ENCODE data around the gene PRG2. TPM values are rescaled to one million over a fixed set of nuclear protein-coding genes. Genes with fewer than 3 reads are reported as not detected.

PRG2 gene
- total RNA-seq, 1 donor from 2014 or later: not detected

GRCh38 chr11:57394203-57394965, 3.9 kb upstream of the PRG2 start:
- TF ChIP-seq, protein P1, sequence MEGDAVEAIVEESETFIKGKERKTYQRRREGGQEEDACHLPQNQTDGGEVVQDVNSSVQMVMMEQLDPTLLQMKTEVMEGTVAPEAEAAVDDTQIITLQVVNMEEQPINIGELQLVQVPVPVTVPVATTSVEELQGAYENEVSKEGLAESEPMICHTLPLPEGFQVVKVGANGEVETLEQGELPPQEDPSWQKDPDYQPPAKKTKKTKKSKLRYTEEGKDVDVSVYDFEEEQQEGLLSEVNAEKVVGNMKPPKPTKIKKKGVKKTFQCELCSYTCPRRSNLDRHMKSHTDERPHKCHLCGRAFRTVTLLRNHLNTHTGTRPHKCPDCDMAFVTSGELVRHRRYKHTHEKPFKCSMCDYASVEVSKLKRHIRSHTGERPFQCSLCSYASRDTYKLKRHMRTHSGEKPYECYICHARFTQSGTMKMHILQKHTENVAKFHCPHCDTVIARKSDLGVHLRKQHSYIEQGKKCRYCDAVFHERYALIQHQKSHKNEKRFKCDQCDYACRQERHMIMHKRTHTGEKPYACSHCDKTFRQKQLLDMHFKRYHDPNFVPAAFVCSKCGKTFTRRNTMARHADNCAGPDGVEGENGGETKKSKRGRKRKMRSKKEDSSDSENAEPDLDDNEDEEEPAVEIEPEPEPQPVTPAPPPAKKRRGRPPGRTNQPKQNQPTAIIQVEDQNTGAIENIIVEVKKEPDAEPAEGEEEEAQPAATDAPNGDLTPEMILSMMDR (IDR thresholded peaks at IDR 0.05): no peak
- Histone ChIP-seq H3K36me3 (no peaks in the 10 kb centered on the region), H3K9me3 (no peaks in the 10 kb centered on the region), H3K4me3 (no peak overlapping the region), H3K27ac (no peak overlapping the region), H3K27me3 (ENCODE audit: low read depth) (no peaks in the 10 kb centered on the region), H3K4me1 (no peaks in the 10 kb centered on the region)
- DNase-seq: no peak
- ATAC-seq: no peak
- intact Hi-C loops (cut with DNase I): no loop called here

- intact Hi-C loops (cut with DNase I): no loop called here
- H3K36me3 ChIP-seq: no peaks in the 10 kb centered on the region
- H3K4me3 ChIP-seq: no peak overlapping the region
- no peaks in the 10 kb centered on the region for H3K27me3 ChIP-seq (ENCODE audit: low read depth)
- DNase-seq (no peak), ATAC-seq (no peak)
- TF ChIP-seq, protein P1 (IDR thresholded peaks at IDR 0.05): no peak
- no peak overlapping the region for H3K27ac ChIP-seq
- no peaks in the 10 kb centered on the region for H3K9me3 ChIP-seq
- no peaks in the 10 kb centered on the region for H3K4me1 ChIP-seq
Observed at GRCh38 chr11:57392763-57393105, 2.3 kb upstream of the PRG2 start.

DNA sequence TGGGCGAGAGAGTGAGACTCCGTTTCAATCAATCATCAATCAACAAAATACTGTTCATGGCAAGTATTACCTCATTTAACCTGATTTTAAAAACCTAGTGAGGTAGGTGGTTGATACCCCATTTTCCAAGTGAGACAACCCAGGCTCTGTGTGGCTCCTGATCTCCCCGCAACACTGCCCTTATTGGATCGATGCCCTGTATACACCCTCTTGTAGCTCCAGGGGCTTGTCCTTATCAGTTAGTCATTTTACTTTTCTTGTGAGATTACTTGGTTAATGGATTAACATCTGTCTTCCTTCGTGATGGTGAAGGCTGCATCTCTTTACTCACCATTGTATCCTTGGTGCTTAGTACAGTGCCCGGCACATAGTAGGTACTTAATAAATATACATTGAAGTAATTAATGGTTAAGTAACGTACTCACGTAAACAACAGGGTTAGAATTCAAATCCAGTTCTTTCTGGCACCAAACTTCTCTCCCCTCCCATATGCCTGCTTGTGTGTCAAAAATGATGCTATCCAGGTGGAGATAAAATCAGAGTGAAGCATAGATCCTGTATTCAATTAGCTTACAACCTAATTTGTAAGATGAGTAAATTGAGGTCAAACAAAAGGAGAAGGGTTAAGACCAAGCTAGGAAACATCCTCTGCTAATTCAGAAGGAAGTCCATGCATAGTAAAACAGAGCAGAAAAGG, 1.8 kb upstream of the PRG2 start:
- H3K4me1 ChIP-seq: no peaks in the 10 kb centered on the region
- H3K36me3 ChIP-seq: no peaks in the 10 kb centered on the region
- intact Hi-C loops (cut with DNase I): no loop called here
- ATAC-seq (no peak), DNase-seq (no peak)
- no peak overlapping the region for H3K27ac ChIP-seq
- no peak overlapping the region for H3K4me3 ChIP-seq
- H3K9me3 ChIP-seq: no peaks in the 10 kb centered on the region
- TF ChIP-seq, protein P1 (IDR thresholded peaks at IDR 0.05): no peak
- H3K27me3 ChIP-seq (ENCODE audit: low read depth): no peaks in the 10 kb centered on the region

DNA sequence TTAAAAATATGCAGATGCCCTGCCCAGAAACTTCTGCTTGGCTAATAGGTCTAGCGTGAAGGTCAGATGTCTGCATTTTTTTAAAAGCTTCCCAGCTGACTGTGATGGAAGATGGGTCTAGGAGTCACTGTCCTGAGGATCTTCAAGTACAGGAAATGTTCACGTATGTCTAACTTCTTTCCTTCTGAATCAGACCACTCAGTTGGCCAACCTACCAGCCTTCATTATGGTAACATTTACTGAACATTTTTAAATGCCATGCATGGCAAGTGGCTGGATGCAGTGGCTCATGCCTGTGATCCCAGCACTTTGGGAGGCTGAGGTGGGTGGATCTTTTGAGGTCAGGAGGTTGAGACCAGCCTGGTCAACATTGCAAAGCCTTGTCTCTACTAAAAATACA, 1.1 kb upstream of the PRG2 start:
- TF ChIP-seq, protein P1 (IDR thresholded peaks at IDR 0.05): no peak
- DNase-seq: no peak
- no peak for ATAC-seq
- H3K9me3 ChIP-seq: no peaks in the 10 kb centered on the region
- no peaks in the 10 kb centered on the region for H3K36me3 ChIP-seq
- no peaks in the 10 kb centered on the region for H3K27me3 ChIP-seq (ENCODE audit: low read depth)
- no peak overlapping the region for H3K4me3 ChIP-seq
- no peaks in the 10 kb centered on the region for H3K4me1 ChIP-seq
- H3K27ac ChIP-seq: no peak overlapping the region
- intact Hi-C loops (cut with DNase I): no loop called here

GRCh38 chr11:57391111-57391510, 661 bp upstream of the PRG2 start:
- TF ChIP-seq, protein P1 (IDR thresholded peaks at IDR 0.05): no peak
- no peak overlapping the region for H3K4me3 ChIP-seq

More at GRCh38 chr11:57391111-57391510, 661 bp upstream of the PRG2 start:
- Histone ChIP-seq H3K27me3 (ENCODE audit: low read depth) (no peaks in the 10 kb centered on the region), H3K36me3 (no peaks in the 10 kb centered on the region), H3K27ac (no peak overlapping the region), H3K4me1 (no peaks in the 10 kb centered on the region), H3K9me3 (no peaks in the 10 kb centered on the region)
- DNase-seq (no peak), ATAC-seq (no peak)
- intact Hi-C loops (cut with DNase I): no loop called here
